Upper lobe of left lung (tissue), 4 donors: ENCODE data around the gene SLC13A3.

Experiments used
- CTCF ChIP-seq, 6 experiments: fragments of 450-650 bp in 4 of 6; fragments of 200-600 bp in 2 of 6; sonication (generic) in 2 of 6; IDR thresholded peaks; one replicate each; pipeline ENCODE4 v1.5.1; 2016 to 2019; ENCODE audit warnings: antibody characterized with exemption in 6 of 6
- EP300 ChIP-seq, 4 donors: sonication (generic); formaldehyde crosslinking; IDR thresholded peaks; one replicate each; pipeline ENCODE4 v1.5.1; 2017; ENCODE audit warnings: antibody characterized with exemption in 4 of 4, control low read depth in 2 of 4

GRCh38 chr20:46576774-46577395 lies 74.4 kb downstream of the SLC13A3 start:
- TF ChIP-seq CTCF (IDR thresholded peaks at IDR 0.05) (no peak), EP300 (IDR thresholded peaks at IDR 0.05) (no peak)
